HEK293 (cell line): ENCODE results near the gene HOATZ.

ENCODE experiments used
- CTCF ChIA-PET: fragments of 350-600 bp; formaldehyde crosslinking; extraction: SDS; loops from one replicate; lab custom pipeline; 2021; ENCODE audit warnings: antibody characterized with exemption; lab: Yijun Ruan, JAX
- POLR2A ChIA-PET: fragments of 300-600 bp; formaldehyde crosslinking; extraction: SDS; loops from one replicate; lab custom pipeline; 2020; ENCODE audit warnings: antibody characterized with exemption, inconsistent platforms; lab: Yijun Ruan, JAX
- H3K27ac ChIP-seq: fragments of 200-500 bp; sonication (Bioruptor generic); 2 replicates; pipeline ENCODE4 v1.5.1; 2014; ENCODE audit warnings: low read depth, low read length, control low read depth, inconsistent platforms; ENCODE audit errors: extremely low read depth
- H3K36me3 ChIP-seq, 2 experiments: fragments of 200-500 bp in 1 of 2; sonication (Bioruptor generic) in 1 of 2; 1 replicate in 1 of 2; 2 replicates in 1 of 2; pipeline ENCODE4 v1.5.1; 2014 to 2017; ENCODE audit warnings: inconsistent platforms in 2 of 2, low read length in 2 of 2; ENCODE audit not compliant: control insufficient read depth in 2 of 2, insufficient read depth in 1 of 2
- H3K4me1 ChIP-seq: fragments of 200-500 bp; sonication (Bioruptor generic); 2 replicates; pipeline ENCODE4 v1.5.1; 2014; ENCODE audit warnings: mild to moderate bottlenecking, low read length, inconsistent platforms; ENCODE audit not compliant: control insufficient read depth, insufficient read depth
- H3K4me3 ChIP-seq: 2 replicates; pipeline ENCODE4 v1.5.1; 2011; ENCODE audit warnings: low read depth, mild to moderate bottlenecking, control low read depth, low read length, moderate library complexity
- H3K9me3 ChIP-seq: fragments of 200-500 bp; sonication (Bioruptor generic); 2 replicates; pipeline ENCODE4 v1.5.1; 2014; ENCODE audit warnings: low read depth, low read length, inconsistent platforms; ENCODE audit not compliant: control insufficient read depth, insufficient read depth
- EGR2 ChIP-seq: fragments of 450-650 bp; formaldehyde crosslinking; IDR thresholded peaks from 2 replicates; pipeline ENCODE4 v1.5.1; 2016; ENCODE audit warnings: low read depth, missing biosample characterization, missing genetic modification characterization
- HOXA7 ChIP-seq: sonication (generic); formaldehyde crosslinking; IDR thresholded peaks from 2 replicates; pipeline ENCODE4 v1.8.1; 2022; ENCODE audit warnings: missing genetic modification reagents, borderline replicate concordance
- MYNN ChIP-seq: fragments of 450-650 bp; formaldehyde crosslinking; IDR thresholded peaks from 2 replicates; pipeline ENCODE4 v1.5.1; 2016; ENCODE audit warnings: missing biosample characterization, missing genetic modification characterization, borderline replicate concordance
- PRDM2 ChIP-seq: fragments of 450-650 bp; formaldehyde crosslinking; IDR thresholded peaks from 2 replicates; pipeline ENCODE4 v1.5.1; 2016; ENCODE audit warnings: missing biosample characterization, missing genetic modification characterization, borderline replicate concordance
- ZBTB26 ChIP-seq: fragments of 450-650 bp; formaldehyde crosslinking; optimal IDR thresholded peaks from 2 replicates; pipeline ENCODE3; 2016; ENCODE audit warnings: missing biosample characterization, mild to moderate bottlenecking, missing genetic modification characterization
- ZFP3 ChIP-seq: fragments of 450-650 bp; formaldehyde crosslinking; IDR thresholded peaks from 2 replicates; pipeline ENCODE4 v1.5.1; 2016; ENCODE audit warnings: low read depth, missing biosample characterization, missing genetic modification characterization
- ZNF10 ChIP-seq: fragments of 450-650 bp; formaldehyde crosslinking; IDR thresholded peaks from 2 replicates; pipeline ENCODE4 v1.5.1; 2017; ENCODE audit warnings: missing biosample characterization, missing genetic modification characterization
- ZNF121 ChIP-seq: fragments of 450-650 bp; formaldehyde crosslinking; IDR thresholded peaks from 2 replicates; pipeline ENCODE4 v1.5.1; 2016; ENCODE audit warnings: missing biosample characterization, missing genetic modification characterization
- ZNF132 ChIP-seq: fragments of 450-650 bp; formaldehyde crosslinking; IDR thresholded peaks from 2 replicates; pipeline ENCODE4 v1.5.1; 2017; ENCODE audit warnings: missing biosample characterization, missing genetic modification characterization, borderline replicate concordance
- ZNF214 ChIP-seq: fragments of 450-650 bp; formaldehyde crosslinking; IDR thresholded peaks from 2 replicates; pipeline ENCODE4 v1.5.1; 2017; ENCODE audit warnings: missing biosample characterization, mild to moderate bottlenecking, missing genetic modification characterization, borderline replicate concordance
- ZNF221 ChIP-seq: fragments of 450-650 bp; formaldehyde crosslinking; IDR thresholded peaks from 2 replicates; pipeline ENCODE4 v1.5.1; 2017; ENCODE audit warnings: missing biosample characterization, missing genetic modification characterization, borderline replicate concordance
- ZNF302 ChIP-seq: fragments of 450-650 bp; formaldehyde crosslinking; IDR thresholded peaks from 2 replicates; pipeline ENCODE4 v1.5.1; 2016; ENCODE audit warnings: missing biosample characterization, missing genetic modification characterization, low read depth
- ZNF324 ChIP-seq: fragments of 450-650 bp; formaldehyde crosslinking; IDR thresholded peaks from 2 replicates; pipeline ENCODE4 v1.5.1; 2016; ENCODE audit warnings: missing biosample characterization, missing genetic modification characterization
- ZNF521 ChIP-seq: fragments of 450-650 bp; formaldehyde crosslinking; IDR thresholded peaks from 2 replicates; pipeline ENCODE4 v1.5.1; 2017; ENCODE audit warnings: missing biosample characterization, mild to moderate bottlenecking, missing genetic modification characterization
- ZNF558 ChIP-seq: fragments of 450-650 bp; formaldehyde crosslinking; IDR thresholded peaks from 2 replicates; pipeline ENCODE4 v1.5.1; 2016; ENCODE audit warnings: missing biosample characterization, missing genetic modification characterization
- ZNF571 ChIP-seq: fragments of 450-650 bp; formaldehyde crosslinking; IDR thresholded peaks from 2 replicates; pipeline ENCODE4 v1.5.0; 2017; ENCODE audit warnings: missing biosample characterization, missing genetic modification characterization
- ZNF585B ChIP-seq: fragments of 450-650 bp; formaldehyde crosslinking; IDR thresholded peaks from 2 replicates; pipeline ENCODE4 v1.5.1; 2016; ENCODE audit warnings: missing biosample characterization, missing genetic modification characterization
- ZNF645 ChIP-seq: fragments of 450-650 bp; formaldehyde crosslinking; IDR thresholded peaks from 2 replicates; pipeline ENCODE4; 2016; ENCODE audit warnings: missing biosample characterization, missing genetic modification characterization
- ZNF701 ChIP-seq: fragments of 450-650 bp; formaldehyde crosslinking; IDR thresholded peaks from 2 replicates; pipeline ENCODE4 v1.5.1; 2016; ENCODE audit warnings: missing biosample characterization, missing genetic modification characterization
- ZNF747 ChIP-seq: fragments of 450-650 bp; formaldehyde crosslinking; IDR thresholded peaks from 2 replicates; pipeline ENCODE4 v1.5.1; 2016; ENCODE audit warnings: missing biosample characterization, missing genetic modification characterization
- ZNF791 ChIP-seq: fragments of 450-650 bp; formaldehyde crosslinking; IDR thresholded peaks from 2 replicates; pipeline ENCODE4 v1.5.1; 2016; ENCODE audit warnings: missing biosample characterization, missing genetic modification characterization
- ZSCAN23 ChIP-seq: fragments of 450-650 bp; formaldehyde crosslinking; IDR thresholded peaks from 2 replicates; pipeline ENCODE4 v1.5.1; 2016; ENCODE audit warnings: missing biosample characterization, missing genetic modification characterization
- ZSCAN5A ChIP-seq: fragments of 450-650 bp; formaldehyde crosslinking; IDR thresholded peaks from 2 replicates; pipeline ENCODE4 v1.5.1; 2016; ENCODE audit warnings: missing biosample characterization, missing genetic modification characterization
- TF ChIP-seq, protein P1 (sequence below): fragments of 450-650 bp; formaldehyde crosslinking; IDR thresholded peaks from 2 replicates; pipeline ENCODE4 v1.5.1; 2016; ENCODE audit warnings: missing biosample characterization, missing genetic modification characterization

HOATZ gene

DNA sequence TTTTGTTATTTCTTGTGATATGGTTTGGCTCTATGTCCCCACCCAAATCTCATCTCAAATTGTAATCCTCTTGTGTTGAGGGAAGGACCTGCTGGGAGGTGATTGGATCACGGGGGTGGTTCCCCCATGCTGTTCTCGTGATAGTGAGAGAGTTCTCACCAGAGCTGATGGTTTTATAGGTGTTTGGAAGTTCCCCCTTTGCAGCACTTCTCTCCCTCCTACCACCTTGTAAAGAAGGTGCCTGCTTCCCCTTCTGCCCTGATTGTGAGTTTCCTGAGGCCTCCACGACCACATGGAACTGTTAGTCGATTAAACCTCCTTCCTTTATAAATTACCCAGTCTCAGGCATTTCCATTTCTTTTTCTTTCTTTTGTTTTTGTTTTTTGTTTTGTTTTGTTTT is 63.2 kb downstream of the HOATZ start (continued):
- TF ChIP-seq, protein P1, sequence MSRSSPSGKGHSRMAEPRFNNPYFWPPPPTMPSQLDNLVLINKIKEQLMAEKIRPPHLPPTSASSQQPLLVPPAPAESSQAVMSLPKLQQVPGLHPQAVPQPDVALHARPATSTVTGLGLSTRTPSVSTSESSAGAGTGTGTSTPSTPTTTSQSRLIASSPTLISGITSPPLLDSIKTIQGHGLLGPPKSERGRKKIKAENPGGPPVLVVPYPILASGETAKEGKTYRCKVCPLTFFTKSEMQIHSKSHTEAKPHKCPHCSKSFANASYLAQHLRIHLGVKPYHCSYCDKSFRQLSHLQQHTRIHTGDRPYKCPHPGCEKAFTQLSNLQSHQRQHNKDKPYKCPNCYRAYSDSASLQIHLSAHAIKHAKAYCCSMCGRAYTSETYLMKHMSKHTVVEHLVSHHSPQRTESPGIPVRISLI (tag by site-specific recombination) = no peak
- TF ChIP-seq ZNF10 (tag by site-specific recombination) (no peak), PRDM2 (no peak)

DNA sequence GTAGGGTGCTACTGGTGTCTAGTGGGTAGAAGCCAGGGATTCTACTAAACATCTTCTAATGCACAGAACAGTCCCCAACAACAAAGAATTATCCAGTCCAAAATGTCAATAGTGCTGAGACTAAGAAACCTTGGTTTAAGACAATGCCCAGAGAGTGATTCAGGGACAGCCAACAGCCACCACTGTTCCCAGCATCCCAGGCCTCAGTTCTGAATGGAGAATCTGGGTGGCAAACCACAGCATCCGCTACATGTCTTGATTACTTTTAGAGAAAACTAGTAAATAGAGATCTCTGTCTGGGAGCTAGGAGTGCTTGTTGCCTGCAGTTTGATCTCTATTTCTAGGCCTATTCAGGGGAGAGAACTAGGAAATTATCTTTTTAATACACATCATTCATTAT is 66.8 kb downstream of the HOATZ start:
- TF ChIP-seq ZNF121 (tag by site-specific recombination) (no peak), MYNN (tag by site-specific recombination) (no peak), ZNF221 (tag by site-specific recombination) (no peak), ZNF645 (tag by site-specific recombination) (no peak), ZNF521 (tag by site-specific recombination) (no peak), ZNF132 (tag by site-specific recombination) (no peak), ZNF747 (tag by site-specific recombination) (no peak)
- Histone ChIP-seq H3K4me3 (no peak overlapping the region), H3K27ac (no peak overlapping the region), H3K36me3 (no peaks in the 10 kb centered on the region), H3K9me3 (no peaks in the 10 kb centered on the region), H3K4me1 (no peaks in the 10 kb centered on the region)
- ChIA-PET POLR2A (no interaction called here), CTCF (interaction anchor here (1.3 kb wide), 1 partner anchor 196 kb away, joined by 5 read pairs; no protein-coding TSS in a partner anchor)

- CTCF ChIA-PET = interaction anchor here (0.6 to 1.3 kb wide), 4 partner anchors 31 to 210 kb away, joined by 5 to 7 read pairs (median 6); no protein-coding TSS in a partner anchor
- no peaks in the 10 kb centered on the region for H3K4me1 ChIP-seq
- H3K4me3 ChIP-seq = no peak overlapping the region
- H3K36me3 ChIP-seq = no peaks in the 10 kb centered on the region
- no peak overlapping the region for H3K27ac ChIP-seq
- no peaks in the 10 kb centered on the region for H3K9me3 ChIP-seq
- POLR2A ChIA-PET = interaction anchor here (0.7 kb wide), 1 partner anchor 183 kb away, joined by 4 read pairs; no protein-coding TSS in a partner anchor
- TF ChIP-seq ZSCAN5A (tag by site-specific recombination) (no peak), ZNF302 (tag by site-specific recombination) (no peak), EGR2 (tag by site-specific recombination) (no peak), ZFP3 (tag by site-specific recombination) (no peak), ZNF571 (tag by site-specific recombination) (no peak), ZNF585B (no peak), ZNF791 (tag by site-specific recombination) (no peak), ZNF214 (tag by site-specific recombination) (no peak), ZNF132 (tag by site-specific recombination) (no peak), ZNF324 (tag by site-specific recombination) (no peak), ZSCAN23 (tag by site-specific recombination) (no peak), ZNF701 (tag by site-specific recombination) (no peak), ZBTB26 (tag by site-specific recombination) (no peak), ZNF558 (tag by site-specific recombination) (no peak), HOXA7 (CRISPR knock-in tag) (no peak)
Observed at GRCh38 chr11:111582163-111582562, 67.6 kb downstream of the HOATZ start.
